Tibial nerve (tissue), 4 donors: Measurements from ENCODE around the gene TRAPPC6A. TPM values are rescaled to one million over a fixed set of nuclear protein-coding genes. Genes with fewer than 3 reads are reported as not detected.

ENCODE experiments used
- DNase-seq, 2 donors: peaks; one replicate each; pipeline ENCODE4 v3.0.0-alpha.2; 2019; ENCODE audit warnings: low spot score in 2 of 2
- H3K27ac ChIP-seq, 4 donors: fragments of 200-600 bp; sonication (generic) in 3 of 4; one replicate each; pipeline ENCODE4 v1.5.1; 2017 to 2019; ENCODE audit warnings: mild to moderate bottlenecking in 1 of 4
- H3K27me3 ChIP-seq, 2 donors: fragments of 200-600 bp; sonication (generic) in 1 of 2; one replicate each; pipeline versions ENCODE4 v1.5.1 to v1.6.0; 2017 to 2019
- H3K36me3 ChIP-seq, 3 donors: fragments of 200-600 bp; sonication (generic); one replicate each; pipeline ENCODE4 v1.5.1; 2018 to 2019
- H3K4me1 ChIP-seq, 4 donors: fragments of 200-600 bp; sonication (generic) in 3 of 4; one replicate each; pipeline ENCODE4 v1.5.1; 2017 to 2019
- H3K4me3 ChIP-seq, 4 donors: fragments of 200-600 bp; sonication (generic) in 3 of 4; one replicate each; pipeline ENCODE4 v1.5.1; 2017 to 2019; ENCODE audit warnings: mild to moderate bottlenecking in 1 of 4, moderate library complexity in 1 of 4
- H3K9me3 ChIP-seq, 4 donors: fragments of 200-600 bp; sonication (generic) in 3 of 4; one replicate each; pipeline ENCODE4 v1.5.1; 2017 to 2019
- EP300 ChIP-seq, 2 donors: sonication (generic); formaldehyde crosslinking; IDR thresholded peaks; one replicate each; pipeline ENCODE4 v1.6.1; 2017; ENCODE audit warnings: antibody characterized with exemption in 2 of 2, mild to moderate bottlenecking in 1 of 2
- POLR2A ChIP-seq, 2 donors: fragments of 450-650 bp; IDR thresholded peaks; one replicate each; pipeline ENCODE4 v1.6.1; 2017; ENCODE audit warnings: antibody characterized with exemption in 2 of 2, mild to moderate bottlenecking in 2 of 2, moderate library complexity in 2 of 2
- WGBS, 2 donors: methylation state at CpG; one replicate each; pipeline ENCODE4 v1.1.5; 2018; 5-methylcytosine and 5-hydroxymethylcytosine counted together
- total RNA-seq, 4 donors: library from RNA; depleted of rRNA; stranded (reverse); fragments of >200 nt; gene quantifications; one replicate each; pipeline ENCODE4 v1.1.0, GENCODE V29; 2016
- TF ChIP-seq, protein P1 (sequence below), 5 experiments: fragments of 200-600 bp in 3 of 5; fragments of 450-650 bp in 2 of 5; sonication (generic) in 3 of 5; IDR thresholded peaks; one replicate each; pipeline ENCODE4 v1.5.1; 2016 to 2019; ENCODE audit warnings: antibody characterized with exemption in 5 of 5, mild to moderate bottlenecking in 3 of 5, moderate library complexity in 2 of 5

TRAPPC6A gene
- total RNA-seq, 4 donors from 2014 or later: 13.5 to 52.9 (median 29.1) TPM

DNA sequence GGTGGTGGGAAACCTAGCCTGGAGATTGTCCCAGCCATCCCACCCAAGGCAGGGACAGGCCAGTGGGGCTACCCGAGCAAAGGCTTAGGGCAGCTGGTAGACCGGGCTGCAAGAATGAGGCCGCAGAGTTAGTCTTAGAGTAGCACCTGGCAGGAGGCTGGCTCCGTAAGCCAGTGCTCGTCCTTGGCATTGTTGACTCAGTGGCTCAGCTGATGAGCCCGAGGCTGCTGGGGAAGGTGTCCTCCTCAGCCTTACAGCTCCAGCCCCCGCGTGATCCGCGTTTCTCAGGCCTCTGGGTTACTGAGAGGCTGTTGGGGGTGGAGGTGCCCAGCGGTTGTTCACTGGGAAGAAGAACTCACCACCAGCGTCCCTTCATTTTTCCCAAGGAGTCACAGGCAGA lies 60.4 kb downstream of the TRAPPC6A start:
- TF ChIP-seq POLR2A (IDR thresholded peaks at IDR 0.05): no peak
- no peak for TF ChIP-seq EP300 (IDR thresholded peaks at IDR 0.05)
- TF ChIP-seq, protein P1, sequence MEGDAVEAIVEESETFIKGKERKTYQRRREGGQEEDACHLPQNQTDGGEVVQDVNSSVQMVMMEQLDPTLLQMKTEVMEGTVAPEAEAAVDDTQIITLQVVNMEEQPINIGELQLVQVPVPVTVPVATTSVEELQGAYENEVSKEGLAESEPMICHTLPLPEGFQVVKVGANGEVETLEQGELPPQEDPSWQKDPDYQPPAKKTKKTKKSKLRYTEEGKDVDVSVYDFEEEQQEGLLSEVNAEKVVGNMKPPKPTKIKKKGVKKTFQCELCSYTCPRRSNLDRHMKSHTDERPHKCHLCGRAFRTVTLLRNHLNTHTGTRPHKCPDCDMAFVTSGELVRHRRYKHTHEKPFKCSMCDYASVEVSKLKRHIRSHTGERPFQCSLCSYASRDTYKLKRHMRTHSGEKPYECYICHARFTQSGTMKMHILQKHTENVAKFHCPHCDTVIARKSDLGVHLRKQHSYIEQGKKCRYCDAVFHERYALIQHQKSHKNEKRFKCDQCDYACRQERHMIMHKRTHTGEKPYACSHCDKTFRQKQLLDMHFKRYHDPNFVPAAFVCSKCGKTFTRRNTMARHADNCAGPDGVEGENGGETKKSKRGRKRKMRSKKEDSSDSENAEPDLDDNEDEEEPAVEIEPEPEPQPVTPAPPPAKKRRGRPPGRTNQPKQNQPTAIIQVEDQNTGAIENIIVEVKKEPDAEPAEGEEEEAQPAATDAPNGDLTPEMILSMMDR (IDR thresholded peaks at IDR 0.05): no peak
- 53% methylated on average over 9 of the region's 12 CpGs; no CpG with 5 or more reads in 1 of the 2 donors for WGBS, 2 donors
- Histone ChIP-seq H3K4me3 (no peak overlapping the region), H3K4me1 (peaks cover 0 to 35% (median 14%) of the 10 kb centered on the region in 4 donors), H3K27ac (no peak overlapping the region), H3K36me3 (peaks cover 0 to 3% (median 0%) of the 10 kb centered on the region in 3 donors), H3K27me3 (no peaks in the 10 kb centered on the region), H3K9me3 (no peaks in the 10 kb centered on the region)
- no peak for DNase-seq

DNA sequence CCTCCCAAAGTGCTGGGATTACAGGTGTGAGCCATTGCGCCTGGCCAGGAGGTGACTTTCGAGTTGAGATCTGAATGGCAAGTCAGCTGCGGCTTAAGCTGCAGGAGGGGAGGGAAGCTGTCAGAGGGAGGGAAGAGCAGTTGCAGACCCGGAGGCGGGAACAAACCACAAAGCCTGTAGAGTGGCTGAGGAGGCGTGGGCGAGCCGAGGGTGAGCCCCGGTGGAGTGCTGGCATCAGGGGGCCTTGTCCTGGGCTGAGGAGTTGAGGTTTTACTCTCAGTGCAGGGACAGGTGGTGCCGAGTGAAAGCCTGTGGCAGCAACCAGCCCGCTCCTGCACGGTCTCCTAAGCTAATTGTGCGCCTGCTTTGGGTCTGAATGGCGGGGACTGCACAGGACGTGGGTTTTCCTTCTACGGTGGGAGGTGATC lies 60.9 kb downstream of the TRAPPC6A start:
- H3K27ac ChIP-seq: no peak overlapping the region
- no peaks in the 10 kb centered on the region for H3K9me3 ChIP-seq
- H3K4me1 ChIP-seq: peaks cover 0 to 40% (median 14%) of the 10 kb centered on the region in 4 donors
- WGBS, 2 donors: 41 to 60% methylated on average over 16 of the region's 16 CpGs
- no peak for TF ChIP-seq EP300 (IDR thresholded peaks at IDR 0.05)
- TF ChIP-seq, protein P1 (IDR thresholded peaks at IDR 0.05): no peak
- TF ChIP-seq POLR2A (IDR thresholded peaks at IDR 0.05): no peak
- H3K4me3 ChIP-seq: no peak overlapping the region
- H3K27me3 ChIP-seq: no peaks in the 10 kb centered on the region
- peaks cover 0 to 3% (median 0%) of the 10 kb centered on the region in 3 donors for H3K36me3 ChIP-seq
- no peak for DNase-seq

DNA sequence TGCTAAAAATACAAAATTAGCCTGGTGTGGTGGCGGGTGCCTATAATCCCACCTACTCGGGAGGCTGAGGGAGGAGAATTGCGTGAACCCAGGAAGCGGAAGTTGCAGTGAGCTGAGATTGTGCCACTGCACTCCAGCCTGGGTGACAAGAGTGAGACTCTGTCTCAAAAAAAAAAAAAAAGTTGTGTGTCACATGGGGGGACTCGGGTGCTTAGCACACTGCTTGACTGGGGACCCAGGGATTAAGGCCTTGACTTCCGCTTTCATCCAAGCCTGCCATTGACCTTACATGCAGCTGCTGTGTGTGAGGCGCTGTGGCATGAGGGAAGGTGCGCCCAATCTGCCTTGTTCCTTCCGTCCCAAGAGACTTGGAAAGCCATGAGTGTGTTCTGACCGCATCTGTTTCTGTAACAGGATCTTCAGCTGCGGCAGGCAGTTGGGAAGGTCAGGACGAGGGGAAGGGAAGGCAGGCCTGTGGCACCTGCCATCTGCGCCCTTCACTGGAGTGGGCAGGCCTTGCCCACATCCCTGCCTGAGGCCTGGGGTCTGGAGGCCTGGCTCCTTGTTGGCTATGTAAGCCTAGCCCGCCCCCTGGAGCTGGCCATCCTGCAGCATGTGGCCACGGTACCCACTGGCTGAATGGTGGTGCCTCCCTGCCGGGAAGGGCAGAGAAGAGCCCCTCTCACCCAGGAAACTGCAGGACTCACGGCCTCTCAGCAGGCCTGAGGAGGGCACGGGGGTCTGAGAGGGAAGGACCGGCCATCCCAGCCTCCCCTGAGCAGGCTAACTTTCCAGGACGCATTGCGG lies 62.0 kb downstream of the TRAPPC6A start:
- H3K4me3 ChIP-seq: no peak overlapping the region
- DNase-seq: no peak
- H3K27me3 ChIP-seq: no peaks in the 10 kb centered on the region
- no peak overlapping the region for H3K27ac ChIP-seq
- H3K36me3 ChIP-seq: peaks cover 0 to 3% (median 0%) of the 10 kb centered on the region in 3 donors
- H3K9me3 ChIP-seq: no peaks in the 10 kb centered on the region
- 90 to 92% methylated on average over 18 to 19 of the region's 21 CpGs for WGBS, 2 donors
- H3K4me1 ChIP-seq: peaks cover 0 to 40% (median 14%) of the 10 kb centered on the region in 4 donors
- TF ChIP-seq POLR2A (IDR thresholded peaks at IDR 0.05) (no peak), EP300 (IDR thresholded peaks at IDR 0.05) (no peak)
- TF ChIP-seq, protein P1 (IDR thresholded peaks at IDR 0.05): no peak

DNA sequence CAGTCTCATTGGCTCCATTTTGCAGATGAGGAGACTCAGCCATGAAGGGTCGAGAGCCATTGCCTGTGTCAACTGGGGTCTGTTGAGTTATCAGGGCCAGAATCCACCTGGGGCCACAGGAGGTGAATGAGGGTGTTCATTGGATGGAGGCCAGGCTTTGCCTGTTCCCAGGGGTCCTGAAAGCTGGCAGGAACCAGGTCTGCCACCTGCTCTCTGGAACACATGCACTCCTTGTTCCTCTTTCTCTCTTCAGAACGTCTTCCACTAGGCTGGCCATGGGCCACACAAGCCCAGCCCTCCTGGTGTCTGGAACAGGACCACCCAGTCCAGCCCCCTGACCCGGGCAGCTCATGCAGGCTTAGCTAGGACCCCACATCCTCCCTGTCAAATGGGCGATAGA lies 63.9 kb downstream of the TRAPPC6A start:
- peaks cover 0 to 7% (median 0%) of the 10 kb centered on the region in 3 donors for H3K36me3 ChIP-seq
- no peak overlapping the region for H3K27ac ChIP-seq
- TF ChIP-seq EP300 (IDR thresholded peaks at IDR 0.05) (no peak), POLR2A (IDR thresholded peaks at IDR 0.05) (no peak)
- TF ChIP-seq, protein P1 (IDR thresholded peaks at IDR 0.05): no peak
- WGBS, 2 donors: 77 to 88% methylated on average over 3 to 4 of the region's 4 CpGs
- H3K4me3 ChIP-seq: no peak overlapping the region
- H3K4me1 ChIP-seq: peaks cover 0 to 40% (median 14%) of the 10 kb centered on the region in 4 donors
- H3K27me3 ChIP-seq: no peaks in the 10 kb centered on the region
- DNase-seq: no peak
- no peaks in the 10 kb centered on the region for H3K9me3 ChIP-seq

DNA sequence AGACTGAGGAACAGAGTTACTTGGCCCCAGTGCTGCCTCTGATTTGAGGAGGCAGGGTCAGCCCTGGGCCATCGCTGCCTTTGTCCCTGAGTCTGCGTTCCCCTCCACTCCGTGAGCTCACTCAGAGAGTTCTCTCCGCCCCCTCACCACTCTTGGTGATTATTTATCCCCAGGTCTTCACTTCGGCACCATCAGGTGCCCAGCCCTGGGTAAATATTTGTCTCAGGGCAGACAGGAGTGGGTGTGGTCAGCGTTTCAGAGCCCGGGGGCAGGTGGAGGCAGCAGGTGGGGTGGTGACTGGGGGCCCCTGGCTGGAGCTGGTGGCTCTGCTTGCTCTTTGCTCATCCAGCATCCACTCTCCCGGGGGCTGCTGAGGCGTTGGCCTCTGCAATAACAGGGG lies 64.4 kb downstream of the TRAPPC6A start:
- H3K27ac ChIP-seq: no peak overlapping the region
- no peak overlapping the region for H3K4me3 ChIP-seq
- no peaks in the 10 kb centered on the region for H3K9me3 ChIP-seq
- no peak for DNase-seq
- H3K27me3 ChIP-seq: no peaks in the 10 kb centered on the region
- peaks cover 0 to 38% (median 14%) of the 10 kb centered on the region in 4 donors for H3K4me1 ChIP-seq
- TF ChIP-seq, protein P1 (IDR thresholded peaks at IDR 0.05): no peak
- TF ChIP-seq EP300 (IDR thresholded peaks at IDR 0.05) (no peak), POLR2A (IDR thresholded peaks at IDR 0.05) (no peak)
- peaks cover 0 to 9% (median 0%) of the 10 kb centered on the region in 3 donors for H3K36me3 ChIP-seq
- WGBS, 2 donors: 63% methylated on average over 6 to 9 of the region's 9 CpGs
